ENCODE data around the gene AUP1. TPM values are rescaled to one million over a fixed set of nuclear protein-coding genes. Genes with fewer than 3 reads are reported as not detected.

The AUP1 gene
- total RNA-seq, 1 donor from 2014 or later, result 86.4 TPM

- TF ChIP-seq CTCF (conservative IDR thresholded peaks at IDR 0.05; ENCODE audit: low read depth, low read length), result no peak
- H3K4me3 ChIP-seq (ENCODE audit: low read depth, low read length), result no peak overlapping the region
- no peak for DNase-seq (ENCODE audit: low read depth)
Observed at GRCh38 chr2:74551942-74552913, 22.7 kb upstream of the AUP1 start.

DNA sequence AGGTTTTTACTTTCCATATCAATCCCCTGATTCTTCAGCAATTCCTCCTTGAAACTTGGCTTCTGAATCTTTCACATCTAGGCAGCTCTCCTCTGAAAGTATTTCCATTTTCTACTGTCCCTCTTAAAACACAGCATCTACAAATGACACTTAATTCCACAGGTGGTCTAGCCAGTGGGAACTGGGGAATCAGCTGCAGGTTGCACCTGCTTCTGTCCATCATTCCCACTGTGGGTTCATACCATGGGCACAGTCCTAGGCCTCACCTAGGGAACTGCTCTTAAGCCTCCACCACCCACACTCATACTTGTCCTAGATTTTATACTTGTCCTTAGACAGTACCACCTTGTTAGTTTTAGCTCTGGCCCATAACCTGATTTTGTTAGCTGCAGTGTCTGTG lies 22.0 kb upstream of the AUP1 start:
- H3K4me3 ChIP-seq (ENCODE audit: low read depth, low read length), result no peak overlapping the region
- no peak for DNase-seq (ENCODE audit: low read depth)
- no peak for TF ChIP-seq CTCF (conservative IDR thresholded peaks at IDR 0.05; ENCODE audit: low read depth, low read length)

DNA sequence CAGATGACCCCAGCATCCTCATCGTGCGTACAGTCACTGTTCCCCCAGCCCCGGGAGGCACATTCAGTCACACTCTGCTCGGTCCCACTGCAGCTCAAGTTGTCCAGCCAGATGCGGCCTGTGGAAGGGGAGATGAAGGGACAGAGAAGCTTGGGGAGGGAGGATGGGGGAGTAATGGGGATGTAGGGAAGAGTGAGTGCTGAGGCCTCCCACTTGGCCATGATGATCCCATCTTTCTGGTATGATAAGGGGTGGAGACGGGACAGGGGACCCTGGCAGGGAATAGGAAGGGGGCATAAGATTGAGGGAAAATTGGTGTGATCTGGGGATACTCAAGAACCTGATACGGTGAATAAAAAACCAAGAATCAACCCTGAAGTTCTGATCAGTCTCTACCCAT lies 20.7 kb upstream of the AUP1 start:
- no peak overlapping the region for H3K4me3 ChIP-seq (ENCODE audit: low read depth, low read length)
- no peak for TF ChIP-seq CTCF (conservative IDR thresholded peaks at IDR 0.05; ENCODE audit: low read depth, low read length)
- DNase-seq (ENCODE audit: low read depth), result no peak

DNA sequence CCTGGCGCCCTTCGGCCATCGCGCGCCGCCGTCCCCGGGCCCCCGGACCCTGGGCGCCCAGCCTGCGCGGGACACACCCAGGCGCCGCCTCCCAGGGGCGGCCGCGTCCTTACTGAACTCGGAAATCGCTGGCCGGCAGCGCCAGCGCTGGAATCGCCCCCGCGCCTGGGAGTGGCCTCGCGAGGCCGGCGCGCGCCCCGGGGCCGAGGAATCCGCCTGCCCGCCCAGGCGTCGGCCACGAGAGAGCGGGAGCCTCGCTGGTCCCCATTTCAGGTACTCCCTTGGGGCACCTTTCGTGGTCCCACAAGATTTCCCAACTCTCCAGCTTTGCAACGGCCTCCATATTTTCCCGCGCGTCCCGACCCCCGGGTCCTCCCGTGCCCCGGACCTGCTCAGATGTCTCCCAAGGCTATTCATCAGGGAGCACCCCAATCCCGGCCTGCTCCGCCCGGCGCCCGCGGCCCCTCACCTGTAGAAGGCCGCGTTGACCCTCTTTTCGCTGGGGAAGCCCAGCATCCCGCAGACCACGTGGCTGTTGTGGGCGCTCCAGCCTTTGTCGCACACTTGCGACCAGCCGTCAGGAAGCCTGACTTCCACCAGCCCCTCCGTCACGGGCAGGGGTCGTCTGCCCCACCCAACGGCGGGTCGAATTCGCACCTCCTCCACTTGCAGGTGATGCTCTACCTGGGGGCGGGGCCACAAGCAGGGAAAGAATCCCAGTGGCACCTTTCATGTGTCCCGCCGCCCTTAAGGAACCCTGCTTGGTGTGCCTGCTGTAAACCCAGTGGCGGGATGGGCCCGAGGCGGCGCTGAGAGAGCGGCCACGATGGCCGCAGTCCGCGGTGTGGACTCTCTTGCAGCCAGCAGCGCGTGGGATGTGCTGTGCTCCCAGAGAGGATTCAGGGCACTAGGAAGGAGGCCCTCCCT lies 19.7 kb upstream of the AUP1 start:
- H3K4me3 ChIP-seq (ENCODE audit: low read depth, low read length), result peak overlapping the region; percentile 71
- no peak for DNase-seq (ENCODE audit: low read depth)
- no peak for TF ChIP-seq CTCF (conservative IDR thresholded peaks at IDR 0.05; ENCODE audit: low read depth, low read length)

DNA sequence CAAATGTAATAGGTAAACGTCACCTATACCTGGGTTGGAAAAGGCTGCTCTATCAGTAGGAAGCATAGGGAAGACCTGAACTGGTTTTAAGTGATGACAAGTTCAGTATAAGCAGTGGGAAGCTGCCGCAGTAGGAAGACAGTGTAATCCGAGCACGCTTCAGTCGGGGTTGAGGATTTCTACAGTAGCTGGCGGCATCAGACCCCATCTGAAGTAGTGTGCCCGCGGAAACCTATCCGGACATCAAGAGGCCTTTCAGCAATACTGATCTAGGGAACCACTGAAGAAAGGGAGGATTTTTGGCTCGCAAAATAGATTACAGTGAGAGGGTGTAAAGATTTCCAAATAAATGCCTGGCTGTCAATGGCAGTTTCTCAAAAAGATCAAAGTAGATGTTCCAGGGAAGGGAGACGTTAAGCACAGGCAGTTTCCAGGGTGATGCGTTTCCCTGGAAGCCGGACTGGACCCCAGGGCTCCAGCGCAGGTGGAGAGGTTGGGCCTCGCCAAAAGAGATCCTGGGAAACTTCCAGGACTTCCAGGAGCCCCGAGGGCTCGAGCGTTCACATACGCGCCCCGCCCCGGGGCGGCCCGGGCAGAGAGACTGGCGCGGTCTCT lies 18.9 kb upstream of the AUP1 start:
- DNase-seq (ENCODE audit: low read depth), result no peak
- peak overlapping the region; percentile 71 for H3K4me3 ChIP-seq (ENCODE audit: low read depth, low read length)
- no peak for TF ChIP-seq CTCF (conservative IDR thresholded peaks at IDR 0.05; ENCODE audit: low read depth, low read length)

- no peak overlapping the region for H3K4me3 ChIP-seq (ENCODE audit: low read depth, low read length)
- TF ChIP-seq CTCF (conservative IDR thresholded peaks at IDR 0.05; ENCODE audit: low read depth, low read length), result no peak
- no peak for DNase-seq (ENCODE audit: low read depth)
Observed at GRCh38 chr2:74546004-74546403, 16.5 kb upstream of the AUP1 start.
